Bronchial epithelial cell (primary cell): Measurements from ENCODE around the gene KLHL40. TPM values are rescaled to one million over a fixed set of nuclear protein-coding genes. Genes with fewer than 3 reads are reported as not detected.
"Not testable (repeated sequence)": the region's sequence is repeated elsewhere in the genome, so short reads cannot be mapped to it uniquely, and the experiment has no call there.

Experiments
- DNase-seq: peaks from one replicate; pipeline ENCODE4 v3.0.0-alpha.2; 2010; ENCODE audit warnings: low read depth
- FAIRE-seq: peaks from 2 replicates; lab custom pipeline; 2011; peaks lifted over from hg19 to GRCh38; lab: Jason Lieb, UNC
- H3K27me3 ChIP-seq: 2 replicates; pipeline ENCODE4 v1.5.1; 2011; ENCODE audit warnings: low read length; ENCODE audit not compliant: control insufficient read depth, insufficient read depth
- H3K36me3 ChIP-seq: 2 replicates; pipeline ENCODE4 v1.5.1; 2011; ENCODE audit warnings: low read length; ENCODE audit not compliant: control insufficient read depth, insufficient read depth
- H3K4me3 ChIP-seq: 2 replicates; pipeline ENCODE4 v1.5.1; 2011; ENCODE audit warnings: mild to moderate bottlenecking, low read depth, low read length, control low read depth
- total RNA-seq: library from RNA; depleted of rRNA; stranded (reverse); fragments of >200 nt; gene quantifications from 2 replicates; pipeline ENCODE4 v1.2.1, GENCODE V29; 2014
- TF ChIP-seq, protein P1 (sequence below): IDR thresholded peaks from 2 replicates; pipeline ENCODE4 v1.5.1; 2011; ENCODE audit warnings: mild to moderate bottlenecking, moderate library complexity, low read length, control low read depth, inconsistent platforms; ENCODE audit not compliant: insufficient read depth, severe bottlenecking

Gene KLHL40
- total RNA-seq, 1 donor from 2014 or later: not detected

GRCh38 chr3:42721690-42722089, 36.4 kb downstream of the KLHL40 start:
- DNase-seq (no peak), FAIRE-seq (no peak)
- Histone ChIP-seq H3K4me3 (no peak overlapping the region), H3K36me3 (no peaks in the 10 kb centered on the region), H3K27me3 (no peaks in the 10 kb centered on the region)
- TF ChIP-seq, protein P1, sequence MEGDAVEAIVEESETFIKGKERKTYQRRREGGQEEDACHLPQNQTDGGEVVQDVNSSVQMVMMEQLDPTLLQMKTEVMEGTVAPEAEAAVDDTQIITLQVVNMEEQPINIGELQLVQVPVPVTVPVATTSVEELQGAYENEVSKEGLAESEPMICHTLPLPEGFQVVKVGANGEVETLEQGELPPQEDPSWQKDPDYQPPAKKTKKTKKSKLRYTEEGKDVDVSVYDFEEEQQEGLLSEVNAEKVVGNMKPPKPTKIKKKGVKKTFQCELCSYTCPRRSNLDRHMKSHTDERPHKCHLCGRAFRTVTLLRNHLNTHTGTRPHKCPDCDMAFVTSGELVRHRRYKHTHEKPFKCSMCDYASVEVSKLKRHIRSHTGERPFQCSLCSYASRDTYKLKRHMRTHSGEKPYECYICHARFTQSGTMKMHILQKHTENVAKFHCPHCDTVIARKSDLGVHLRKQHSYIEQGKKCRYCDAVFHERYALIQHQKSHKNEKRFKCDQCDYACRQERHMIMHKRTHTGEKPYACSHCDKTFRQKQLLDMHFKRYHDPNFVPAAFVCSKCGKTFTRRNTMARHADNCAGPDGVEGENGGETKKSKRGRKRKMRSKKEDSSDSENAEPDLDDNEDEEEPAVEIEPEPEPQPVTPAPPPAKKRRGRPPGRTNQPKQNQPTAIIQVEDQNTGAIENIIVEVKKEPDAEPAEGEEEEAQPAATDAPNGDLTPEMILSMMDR: no peak

- H3K4me3 ChIP-seq, FAIRE-seq, DNase-seq, H3K27me3 ChIP-seq, H3K36me3 ChIP-seq: not testable (repeated sequence)
Measured at GRCh38 chr3:42722442-42722841, 37.1 kb downstream of the KLHL40 start.

DNA sequence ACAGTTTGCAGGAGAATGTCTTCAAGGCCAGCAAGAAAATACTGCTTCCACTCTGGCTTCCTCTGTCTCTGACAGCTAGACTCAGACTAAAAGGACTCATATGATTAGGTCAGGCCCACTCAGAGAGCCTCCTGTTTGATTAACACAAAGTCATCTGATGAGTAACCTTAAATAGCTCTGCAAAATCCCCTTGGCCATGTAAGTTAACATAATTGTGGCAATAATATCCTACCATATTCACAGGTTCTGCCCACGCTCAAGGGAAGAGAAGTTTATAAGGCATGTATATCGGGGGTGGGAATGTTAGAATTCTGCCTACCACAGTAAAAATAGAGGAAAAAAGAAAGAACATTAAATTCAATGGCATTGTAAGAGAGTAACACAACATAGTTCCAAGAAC, 37.9 kb downstream of the KLHL40 start:
- Histone ChIP-seq H3K27me3 (no peaks in the 10 kb centered on the region), H3K36me3 (no peaks in the 10 kb centered on the region), H3K4me3 (no peak overlapping the region)
- FAIRE-seq: no peak
- peak; percentile 59 for DNase-seq
- TF ChIP-seq, protein P1: no peak

GRCh38 chr3:42725454-42725853, 40.1 kb downstream of the KLHL40 start:
- no peaks in the 10 kb centered on the region for H3K36me3 ChIP-seq
- no peak for DNase-seq
- FAIRE-seq: no peak
- no peak overlapping the region for H3K4me3 ChIP-seq
- H3K27me3 ChIP-seq: no peaks in the 10 kb centered on the region
- TF ChIP-seq, protein P1: no peak

DNA sequence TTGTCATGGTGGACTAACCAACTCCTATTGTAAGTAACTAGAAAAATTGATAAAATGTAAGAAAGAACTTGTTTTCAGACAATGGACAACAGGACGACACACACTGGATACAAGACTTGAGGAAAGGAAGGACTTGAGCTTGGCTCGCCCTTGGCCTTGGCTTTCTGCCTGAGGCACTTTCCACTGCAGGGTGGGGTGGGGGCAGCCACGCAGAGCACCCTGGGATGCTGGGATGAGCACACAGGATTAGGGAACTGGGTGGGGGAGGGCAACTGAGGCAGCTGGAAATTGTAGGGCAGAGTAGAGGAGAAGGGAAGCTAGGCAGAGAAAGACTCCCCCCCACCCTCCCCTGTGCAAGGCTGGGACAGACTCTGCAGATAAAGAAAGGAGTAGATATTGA, 42.7 kb downstream of the KLHL40 start:
- Histone ChIP-seq H3K36me3 (no peaks in the 10 kb centered on the region), H3K4me3 (no peak overlapping the region), H3K27me3 (peaks cover 2% of the 10 kb centered on the region)
- no peak for DNase-seq
- TF ChIP-seq, protein P1: no peak
- no peak for FAIRE-seq

- DNase-seq (no peak), FAIRE-seq (no peak)
Measured at GRCh38 chr3:42728668-42729364, 43.5 kb downstream of the KLHL40 start.

More at GRCh38 chr3:42728668-42729364, 43.5 kb downstream of the KLHL40 start:
- Histone ChIP-seq H3K27me3 (peaks cover 2% of the 10 kb centered on the region), H3K36me3 (no peaks in the 10 kb centered on the region), H3K4me3 (no peak overlapping the region)
- TF ChIP-seq, protein P1: no peak
